ENCODE results near the gene FAM111A.
A peak's percentile ranks its signal among the peaks of the same experiment; 100 is the strongest.

Gene FAM111A

DNA sequence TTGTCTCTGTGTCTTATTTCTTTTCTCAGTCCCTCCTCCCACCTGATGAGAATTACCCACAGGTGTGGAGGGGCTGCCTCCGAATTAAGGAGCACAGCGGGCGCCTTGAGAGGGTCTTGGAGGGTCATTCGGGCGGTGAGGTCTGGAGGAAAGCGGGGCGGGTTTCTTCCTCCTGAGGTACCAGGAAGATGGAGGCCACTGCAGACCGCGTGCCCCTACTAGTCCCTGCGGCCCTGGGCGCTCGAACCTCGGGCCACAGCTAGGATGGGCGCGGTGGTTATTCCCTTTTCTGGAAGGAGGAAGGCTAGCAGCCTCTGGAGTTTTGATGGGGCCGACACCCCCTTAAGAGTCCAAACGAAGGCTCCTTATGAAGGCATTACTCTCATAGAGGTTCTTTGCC is 5.5 kb upstream of the FAM111A start:
- no peak overlapping the region for H3K4me3 ChIP-seq (ENCODE audit: severe bottlenecking)
- no peaks in the 10 kb centered on the region for H3K27me3 ChIP-seq (ENCODE audit: insufficient read depth, poor library complexity, severe bottlenecking)
- no peak overlapping the region for H3K27ac ChIP-seq (ENCODE audit: poor library complexity, severe bottlenecking)
- TF ChIP-seq, protein P1, sequence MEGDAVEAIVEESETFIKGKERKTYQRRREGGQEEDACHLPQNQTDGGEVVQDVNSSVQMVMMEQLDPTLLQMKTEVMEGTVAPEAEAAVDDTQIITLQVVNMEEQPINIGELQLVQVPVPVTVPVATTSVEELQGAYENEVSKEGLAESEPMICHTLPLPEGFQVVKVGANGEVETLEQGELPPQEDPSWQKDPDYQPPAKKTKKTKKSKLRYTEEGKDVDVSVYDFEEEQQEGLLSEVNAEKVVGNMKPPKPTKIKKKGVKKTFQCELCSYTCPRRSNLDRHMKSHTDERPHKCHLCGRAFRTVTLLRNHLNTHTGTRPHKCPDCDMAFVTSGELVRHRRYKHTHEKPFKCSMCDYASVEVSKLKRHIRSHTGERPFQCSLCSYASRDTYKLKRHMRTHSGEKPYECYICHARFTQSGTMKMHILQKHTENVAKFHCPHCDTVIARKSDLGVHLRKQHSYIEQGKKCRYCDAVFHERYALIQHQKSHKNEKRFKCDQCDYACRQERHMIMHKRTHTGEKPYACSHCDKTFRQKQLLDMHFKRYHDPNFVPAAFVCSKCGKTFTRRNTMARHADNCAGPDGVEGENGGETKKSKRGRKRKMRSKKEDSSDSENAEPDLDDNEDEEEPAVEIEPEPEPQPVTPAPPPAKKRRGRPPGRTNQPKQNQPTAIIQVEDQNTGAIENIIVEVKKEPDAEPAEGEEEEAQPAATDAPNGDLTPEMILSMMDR (IDR thresholded peaks at IDR 0.05; ENCODE audit: poor library complexity, severe bottlenecking), result no peak
- peaks cover 17% of the 10 kb centered on the region for H3K36me3 ChIP-seq (ENCODE audit: low read depth)
- no peaks in the 10 kb centered on the region for H3K9me3 ChIP-seq (ENCODE audit: severe bottlenecking)
- ATAC-seq (ENCODE audit: low read depth) (no peak), DNase-seq (ENCODE audit: low spot score) (no peak)
- H3K4me1 ChIP-seq (ENCODE audit: insufficient read depth, poor library complexity, severe bottlenecking), result no peaks in the 10 kb centered on the region

DNA sequence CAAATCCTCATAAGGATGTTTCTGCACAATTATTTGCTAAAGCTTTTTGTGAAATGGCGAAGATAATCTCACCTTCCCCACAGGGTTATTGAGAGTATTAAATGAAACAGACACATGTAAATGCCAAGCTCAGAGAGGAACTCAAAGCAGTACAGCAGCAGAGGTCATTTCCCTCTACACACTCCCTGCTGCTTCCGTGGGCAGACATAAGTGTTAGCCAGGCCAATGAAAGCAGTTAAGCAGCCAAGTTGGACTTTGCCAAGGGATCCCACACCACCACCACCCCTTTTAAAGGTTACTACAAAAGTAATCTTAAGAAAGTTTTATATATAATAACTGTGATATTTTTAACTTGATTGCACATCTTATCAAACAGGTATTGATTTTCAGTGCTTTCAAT is 4.0 kb upstream of the FAM111A start:
- Histone ChIP-seq H3K27me3 (ENCODE audit: insufficient read depth, poor library complexity, severe bottlenecking) (no peaks in the 10 kb centered on the region), H3K36me3 (ENCODE audit: low read depth) (peaks cover 14% of the 10 kb centered on the region), H3K9me3 (ENCODE audit: severe bottlenecking) (no peaks in the 10 kb centered on the region), H3K4me1 (ENCODE audit: insufficient read depth, poor library complexity, severe bottlenecking) (peaks cover 2% of the 10 kb centered on the region), H3K4me3 (ENCODE audit: severe bottlenecking) (no peak overlapping the region), H3K27ac (ENCODE audit: poor library complexity, severe bottlenecking) (no peak overlapping the region)
- no peak for DNase-seq (ENCODE audit: low spot score)
- no peak for ATAC-seq (ENCODE audit: low read depth)
- TF ChIP-seq, protein P1 (IDR thresholded peaks at IDR 0.05; ENCODE audit: poor library complexity, severe bottlenecking), result no peak

DNA sequence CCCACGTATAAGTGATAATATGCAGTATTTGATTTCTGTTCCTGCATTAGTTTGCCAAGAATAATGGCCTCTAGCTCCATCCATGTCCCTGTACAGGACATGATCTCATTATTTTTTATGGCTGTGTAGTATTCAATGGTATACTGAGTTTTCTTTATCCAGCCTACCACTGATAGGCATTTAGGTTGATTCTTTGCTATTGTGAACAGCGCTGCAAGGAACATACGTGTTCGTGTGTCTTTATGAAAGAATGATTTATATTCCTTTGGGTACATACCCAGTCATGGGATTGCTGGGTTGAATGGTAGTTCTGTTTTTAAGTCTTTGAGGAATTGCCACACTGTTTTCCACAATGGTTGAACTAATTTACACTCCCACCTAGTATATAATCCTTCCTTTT is 1.5 kb upstream of the FAM111A start:
- no peaks in the 10 kb centered on the region for H3K9me3 ChIP-seq (ENCODE audit: severe bottlenecking)
- peaks cover 15% of the 10 kb centered on the region for H3K4me1 ChIP-seq (ENCODE audit: insufficient read depth, poor library complexity, severe bottlenecking)
- TF ChIP-seq, protein P1 (IDR thresholded peaks at IDR 0.05; ENCODE audit: poor library complexity, severe bottlenecking), result no peak
- H3K27ac ChIP-seq (ENCODE audit: poor library complexity, severe bottlenecking), result peak overlapping the region; percentile 84
- no peak overlapping the region for H3K4me3 ChIP-seq (ENCODE audit: severe bottlenecking)
- DNase-seq (ENCODE audit: low spot score), result no peak
- no peaks in the 10 kb centered on the region for H3K27me3 ChIP-seq (ENCODE audit: insufficient read depth, poor library complexity, severe bottlenecking)
- no peak for ATAC-seq (ENCODE audit: low read depth)
- peaks cover 11% of the 10 kb centered on the region for H3K36me3 ChIP-seq (ENCODE audit: low read depth)

DNA sequence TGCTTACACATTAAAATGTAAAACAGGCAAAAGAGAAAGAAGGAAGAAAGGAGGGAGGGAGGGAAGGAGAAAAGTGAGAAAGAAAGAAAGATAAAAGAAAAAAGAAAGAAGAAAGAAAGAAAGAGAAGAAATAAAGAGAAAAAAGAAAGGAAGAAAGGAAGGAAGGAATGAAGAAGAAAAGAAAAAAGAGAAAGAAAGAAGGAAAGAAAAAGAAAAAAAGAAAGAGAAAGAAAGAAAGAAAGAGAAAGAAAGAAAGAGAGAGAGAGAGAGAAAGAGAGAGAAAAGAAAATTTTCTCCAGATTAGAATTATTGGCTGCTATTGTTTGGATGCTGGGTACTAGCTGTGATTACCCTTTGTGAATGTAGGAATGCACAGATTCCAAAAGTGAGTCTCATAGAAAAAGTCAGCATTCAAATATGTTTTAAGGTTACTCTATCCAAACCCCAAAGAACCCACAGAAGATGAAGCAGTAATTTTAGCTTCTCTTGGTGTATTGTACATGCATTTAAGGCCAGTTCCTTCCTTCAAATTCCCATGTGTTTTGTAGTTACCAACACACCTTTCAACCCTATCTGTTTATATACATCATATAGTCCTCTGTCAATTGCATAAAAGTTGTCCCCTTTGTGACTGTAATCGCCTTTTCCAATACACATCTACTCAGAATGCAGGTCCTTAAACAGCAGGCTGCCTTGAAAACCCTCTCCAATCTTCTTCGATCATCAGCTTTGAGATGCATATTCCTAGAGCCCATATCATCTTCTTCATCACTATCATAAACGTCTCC is 789 bp upstream of the FAM111A start:
- peak overlapping the region; percentile 84 for H3K27ac ChIP-seq (ENCODE audit: poor library complexity, severe bottlenecking)
- H3K4me3 ChIP-seq (ENCODE audit: severe bottlenecking), result peak overlapping the region; percentile 84
- H3K4me1 ChIP-seq (ENCODE audit: insufficient read depth, poor library complexity, severe bottlenecking), result peaks cover 22% of the 10 kb centered on the region
- TF ChIP-seq, protein P1 (IDR thresholded peaks at IDR 0.05; ENCODE audit: poor library complexity, severe bottlenecking), result no peak
- ATAC-seq (ENCODE audit: low read depth), result no peak
- no peaks in the 10 kb centered on the region for H3K9me3 ChIP-seq (ENCODE audit: severe bottlenecking)
- H3K36me3 ChIP-seq (ENCODE audit: low read depth), result peaks cover 18% of the 10 kb centered on the region
- no peaks in the 10 kb centered on the region for H3K27me3 ChIP-seq (ENCODE audit: insufficient read depth, poor library complexity, severe bottlenecking)
- DNase-seq (ENCODE audit: low spot score), result no peak

DNA sequence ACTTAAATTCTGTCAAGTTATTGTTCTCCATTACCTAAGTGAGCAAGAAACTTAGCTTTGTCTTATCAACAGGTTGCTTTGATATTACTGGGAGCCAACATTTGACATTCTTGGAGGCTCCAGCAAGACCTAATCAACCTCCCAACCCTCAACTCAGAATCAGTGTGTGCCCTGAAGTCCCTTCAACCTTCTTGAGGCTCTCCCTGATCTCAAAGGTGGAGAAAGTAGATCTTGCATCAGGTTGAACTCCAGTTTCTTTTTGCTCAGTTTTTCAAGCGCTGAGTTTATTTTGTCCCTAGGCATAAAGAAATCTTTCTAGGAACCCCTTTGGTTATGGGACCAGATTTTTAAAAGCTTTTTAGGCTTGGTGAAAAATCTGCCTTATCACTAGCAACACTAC is 1.4 kb downstream of the FAM111A start:
- DNase-seq (ENCODE audit: low spot score) (no peak), ATAC-seq (ENCODE audit: low read depth) (no peak)
- no peaks in the 10 kb centered on the region for H3K9me3 ChIP-seq (ENCODE audit: severe bottlenecking)
- H3K4me3 ChIP-seq (ENCODE audit: severe bottlenecking), result peak overlapping the region; percentile 43
- peaks cover 22% of the 10 kb centered on the region for H3K4me1 ChIP-seq (ENCODE audit: insufficient read depth, poor library complexity, severe bottlenecking)
- peak overlapping the region; percentile 84 for H3K27ac ChIP-seq (ENCODE audit: poor library complexity, severe bottlenecking)
- H3K36me3 ChIP-seq (ENCODE audit: low read depth), result peaks cover 38% of the 10 kb centered on the region
- TF ChIP-seq, protein P1 (IDR thresholded peaks at IDR 0.05; ENCODE audit: poor library complexity, severe bottlenecking), result no peak
- H3K27me3 ChIP-seq (ENCODE audit: insufficient read depth, poor library complexity, severe bottlenecking), result no peaks in the 10 kb centered on the region

All from RWPE2 (cell line).